Measurements from ENCODE around the gene AMIGO3. TPM values are rescaled to one million over a fixed set of nuclear protein-coding genes. Genes with fewer than 3 reads are reported as not detected.

The AMIGO3 gene
- polyA plus RNA-seq, 1 of the 3 experiments (the other 2 are of a cell fraction): 1.1 TPM

Small RNA genes lying within 50 kb of the gene (small RNA-seq; reads per million reads assigned to genes)
- gene AMIGO3 (0 reads per million in 7 experiments), gene COX6CP14 (0 reads per million in 7 experiments)

Other genes with a start within 250 kb of the AMIGO3 start
- 50.2 and 54.4 TPM in 2 replicates for gene DAG1, start 249.4 kb downstream of the AMIGO3 start, polyA plus RNA-seq (2012; rRNA removed)
- gene BSN, start 165.2 kb downstream of the AMIGO3 start, polyA plus RNA-seq (2012; rRNA removed): 0.07 and 0.08 TPM in 2 replicates
- gene APEH, start 45.3 kb downstream of the AMIGO3 start, polyA plus RNA-seq (2012; rRNA removed): 112 and 122 TPM in 2 replicates
- 35.1 and 46.3 TPM in 2 replicates for gene MST1, start 30.2 kb downstream of the AMIGO3 start, polyA plus RNA-seq (2012; rRNA removed)
- 48.1 and 53.3 TPM in 2 replicates for gene RNF123, start 30.1 kb downstream of the AMIGO3 start, polyA plus RNA-seq (2012; rRNA removed)
- gene GMPPB, start 4.3 kb upstream of the AMIGO3 start, polyA plus RNA-seq (2012; rRNA removed): 25.1 and 28.3 TPM in 2 replicates
- gene IP6K1, start 66.9 kb upstream of the AMIGO3 start, polyA plus RNA-seq (2012; rRNA removed): 17.0 and 23.3 TPM in 2 replicates
- gene CDHR4, start 80.2 kb upstream of the AMIGO3 start, polyA plus RNA-seq (2012; rRNA removed): 0.07 and 0.13 TPM in 2 replicates
- 2.6 and 3.4 TPM in 2 replicates for gene INKA1, start 83.6 kb upstream of the AMIGO3 start, polyA plus RNA-seq (2012; rRNA removed)
- gene UBA7, start 94.3 kb upstream of the AMIGO3 start, polyA plus RNA-seq (2012; rRNA removed): 22.6 and 25.8 TPM in 2 replicates
- gene TRAIP, start 136.9 kb upstream of the AMIGO3 start, polyA plus RNA-seq (2012; rRNA removed): 8.1 and 12.8 TPM in 2 replicates
- gene CAMKV, start 150.2 kb upstream of the AMIGO3 start, polyA plus RNA-seq (2012; rRNA removed): 0.53 and 1.7 TPM in 2 replicates
- 0.23 and 0.36 TPM in 2 replicates for gene MST1R, start 184.2 kb upstream of the AMIGO3 start, polyA plus RNA-seq (2012; rRNA removed)
- 10.9 and 12.0 TPM in 2 replicates for gene MON1A, start 210.1 kb upstream of the AMIGO3 start, polyA plus RNA-seq (2012; rRNA removed)
- gene RBM6, start 220.5 kb upstream of the AMIGO3 start, polyA plus RNA-seq (2012; rRNA removed): 67.4 and 85.5 TPM in 2 replicates